Measurements from ENCODE around the gene APEH. TPM values are rescaled to one million over a fixed set of nuclear protein-coding genes. Genes with fewer than 3 reads are reported as not detected.
A peak's percentile ranks its signal among the peaks of the same experiment; 100 is the strongest.

The APEH gene
- polyA plus RNA-seq, 4 donors = 66.2 to 87.8 (median 81.9) TPM

- H3K27me3 ChIP-seq (ENCODE audit: control insufficient read depth in 3 of 3, insufficient read depth in 3 of 3, low read length in 3 of 3) = no peaks in the 10 kb centered on the region
- peaks cover 0 to 18% (median 0%) of the 10 kb centered on the region in 3 donors for H3K4me1 ChIP-seq (ENCODE audit: control insufficient read depth in 3 of 3, insufficient read depth in 2 of 3, low read depth in 1 of 3, low read length in 2 of 3)
- H3K27ac ChIP-seq (ENCODE audit: low read depth in 1 of 3, low read length in 2 of 3) = no peak overlapping the region
- no peak overlapping the region for H3K4me3 ChIP-seq (ENCODE audit: low read depth in 1 of 3, low read length in 3 of 3)
- 89 to 94% (median 93%) methylated on average over 11 to 14 of the region's 14 CpGs for WGBS, 3 donors
- FAIRE-seq (no peak), DNase-seq (no peak)
- H3K9me3 ChIP-seq (ENCODE audit: control insufficient read depth in 2 of 2, insufficient read depth in 1 of 2, low read depth in 1 of 2, low read length in 1 of 2) = no peaks in the 10 kb centered on the region
- H3K36me3 ChIP-seq (ENCODE audit: control insufficient read depth in 3 of 3, insufficient read depth in 2 of 3, low read depth in 1 of 3, low read length in 3 of 3) = peaks cover 0 to 84% (median 0%) of the 10 kb centered on the region in 3 donors
Observed at GRCh38 chr3:49717211-49717958, 43.2 kb downstream of the APEH start.

- H3K36me3 ChIP-seq (ENCODE audit: control insufficient read depth in 3 of 3, insufficient read depth in 2 of 3, low read depth in 1 of 3, low read length in 3 of 3) = peaks cover 0 to 84% (median 0%) of the 10 kb centered on the region in 3 donors
- no peak for FAIRE-seq
- no peaks in the 10 kb centered on the region for H3K9me3 ChIP-seq (ENCODE audit: control insufficient read depth in 2 of 2, insufficient read depth in 1 of 2, low read depth in 1 of 2, low read length in 1 of 2)
- no peaks in the 10 kb centered on the region for H3K27me3 ChIP-seq (ENCODE audit: control insufficient read depth in 3 of 3, insufficient read depth in 3 of 3, low read length in 3 of 3)
- H3K4me1 ChIP-seq (ENCODE audit: control insufficient read depth in 3 of 3, insufficient read depth in 2 of 3, low read depth in 1 of 3, low read length in 2 of 3) = peaks cover 0 to 23% (median 0%) of the 10 kb centered on the region in 3 donors
- 63 to 80% (median 68%) methylated on average over 73 to 75 of the region's 75 CpGs for WGBS, 3 donors
- peak overlapping the region in 1 of 3 donors; percentile 47 for H3K4me3 ChIP-seq (ENCODE audit: low read depth in 1 of 3, low read length in 3 of 3)
- DNase-seq = no peak
- H3K27ac ChIP-seq (ENCODE audit: low read depth in 1 of 3, low read length in 2 of 3) = no peak overlapping the region
Observed at GRCh38 chr3:49717959-49718857, 44.1 kb downstream of the APEH start.

DNA sequence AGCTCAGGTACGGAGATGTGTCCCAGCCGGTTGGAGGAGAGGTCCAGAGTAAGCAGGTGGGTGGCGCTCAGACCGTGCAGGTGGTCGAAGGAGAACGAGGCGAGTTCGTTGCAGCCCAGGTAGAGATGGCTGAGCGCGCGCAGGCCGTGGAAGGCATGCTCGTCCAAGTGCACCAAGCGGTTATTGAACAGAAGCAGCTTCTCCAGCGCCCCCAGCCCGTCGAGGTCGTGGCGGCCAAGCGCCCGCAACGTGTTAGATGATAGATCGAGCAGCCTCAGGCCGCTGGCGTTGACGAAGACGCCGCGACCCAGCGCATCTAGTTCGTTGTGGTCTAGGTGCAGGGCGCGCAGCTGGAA is 44.7 kb downstream of the APEH start:
- WGBS, 3 donors = 5 to 10% (median 7%) methylated on average over 33 of the region's 33 CpGs
- Histone ChIP-seq H3K27ac (ENCODE audit: low read depth in 1 of 3, low read length in 2 of 3) (peak overlapping the region in 1 of 3 donors; percentile 77), H3K9me3 (ENCODE audit: control insufficient read depth in 2 of 2, insufficient read depth in 1 of 2, low read depth in 1 of 2, low read length in 1 of 2) (no peaks in the 10 kb centered on the region)

GRCh38 chr3:49719214-49719884 is 45.2 kb downstream of the APEH start, which contains the start of gene AMIGO3:
AMIGO3 (minus strand) TSS chr3:49719684; CDS start chr3:49719465, 219 bp downstream.
- peaks cover 0 to 24% (median 0%) of the 10 kb centered on the region in 3 donors for H3K4me1 ChIP-seq (ENCODE audit: control insufficient read depth in 3 of 3, insufficient read depth in 2 of 3, low read depth in 1 of 3, low read length in 2 of 3)
- H3K4me3 ChIP-seq (ENCODE audit: low read depth in 1 of 3, low read length in 3 of 3) = peak within 1 kb of the TSS in 2 of 3 donors; percentile 42 to 47
- peak within 1 kb of the TSS in 2 of 3 donors; percentile 48 to 77 for H3K27ac ChIP-seq (ENCODE audit: low read depth in 1 of 3, low read length in 2 of 3)
- 0 to 2% (median 1%) methylated on average over 47 to 50 of the region's 50 CpGs for WGBS, 3 donors
- H3K36me3 ChIP-seq (ENCODE audit: control insufficient read depth in 3 of 3, insufficient read depth in 2 of 3, low read depth in 1 of 3, low read length in 3 of 3) = peaks cover 0 to 73% (median 0%) of the 10 kb centered on the region in 3 donors
- H3K9me3 ChIP-seq (ENCODE audit: control insufficient read depth in 2 of 2, insufficient read depth in 1 of 2, low read depth in 1 of 2, low read length in 1 of 2) = no peaks in the 10 kb centered on the region
- H3K27me3 ChIP-seq (ENCODE audit: control insufficient read depth in 3 of 3, insufficient read depth in 3 of 3, low read length in 3 of 3) = no peaks in the 10 kb centered on the region
- DNase-seq (peak; percentile 95 to 96), FAIRE-seq (no peak)

More for the DNA sequence above, 44.7 kb downstream of the APEH start:
- H3K4me3 ChIP-seq (ENCODE audit: low read depth in 1 of 3, low read length in 3 of 3) = peak overlapping the region in 2 of 3 donors; percentile 42 to 47
- no peak for DNase-seq
- H3K36me3 ChIP-seq (ENCODE audit: control insufficient read depth in 3 of 3, insufficient read depth in 2 of 3, low read depth in 1 of 3, low read length in 3 of 3) = peaks cover 0 to 78% (median 0%) of the 10 kb centered on the region in 3 donors
- H3K4me1 ChIP-seq (ENCODE audit: control insufficient read depth in 3 of 3, insufficient read depth in 2 of 3, low read depth in 1 of 3, low read length in 2 of 3) = peaks cover 0 to 23% (median 0%) of the 10 kb centered on the region in 3 donors
- H3K27me3 ChIP-seq (ENCODE audit: control insufficient read depth in 3 of 3, insufficient read depth in 3 of 3, low read length in 3 of 3) = no peaks in the 10 kb centered on the region
- FAIRE-seq = no peak

DNA sequence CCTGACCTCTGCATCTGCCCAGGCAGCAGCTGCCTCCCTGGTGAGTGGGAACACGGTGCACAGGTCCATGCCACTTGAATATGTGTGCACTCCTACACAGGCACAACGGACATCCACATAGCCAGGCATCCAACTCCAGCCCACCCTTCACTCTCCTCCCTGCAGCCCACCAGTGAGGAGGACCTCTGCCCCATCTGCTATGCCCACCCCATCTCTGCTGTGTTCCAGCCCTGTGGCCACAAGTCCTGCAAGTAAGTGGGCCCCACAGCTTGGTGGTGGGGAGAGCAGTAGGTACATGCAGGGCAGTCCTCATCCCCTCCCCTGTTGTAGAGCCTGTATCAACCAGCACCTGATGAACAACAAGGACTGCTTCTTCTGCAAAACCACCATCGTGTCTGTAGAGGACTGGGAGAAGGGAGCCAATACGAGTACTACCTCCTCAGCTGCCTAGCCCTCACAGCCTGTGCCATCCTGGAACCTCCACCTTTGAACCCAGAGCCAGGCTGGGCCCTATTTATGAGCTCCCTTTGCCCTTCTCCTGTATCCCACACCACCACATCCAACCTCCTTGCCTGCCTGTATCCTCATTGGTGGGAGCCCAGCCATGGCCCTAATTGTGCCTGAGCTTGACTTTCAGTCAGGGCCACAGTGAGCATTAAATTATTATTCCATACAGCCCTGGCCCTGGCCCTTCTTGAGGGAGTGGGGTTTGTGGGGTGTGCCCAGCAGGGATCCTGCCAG is 46.9 kb downstream of the APEH start:
- Histone ChIP-seq H3K9me3 (ENCODE audit: control insufficient read depth in 2 of 2, insufficient read depth in 1 of 2, low read depth in 1 of 2, low read length in 1 of 2) (no peaks in the 10 kb centered on the region), H3K27me3 (ENCODE audit: control insufficient read depth in 3 of 3, insufficient read depth in 3 of 3, low read length in 3 of 3) (no peaks in the 10 kb centered on the region), H3K4me1 (ENCODE audit: control insufficient read depth in 3 of 3, insufficient read depth in 2 of 3, low read depth in 1 of 3, low read length in 2 of 3) (peaks cover 0 to 34% (median 0%) of the 10 kb centered on the region in 3 donors), H3K4me3 (ENCODE audit: low read depth in 1 of 3, low read length in 3 of 3) (no peak overlapping the region), H3K36me3 (ENCODE audit: control insufficient read depth in 3 of 3, insufficient read depth in 2 of 3, low read depth in 1 of 3, low read length in 3 of 3) (peaks cover 0 to 68% (median 0%) of the 10 kb centered on the region in 3 donors), H3K27ac (ENCODE audit: low read depth in 1 of 3, low read length in 2 of 3) (no peak overlapping the region)
- no peak for FAIRE-seq
- DNase-seq = peak in 1 of 2 donors; percentile 43
- 42 to 67% (median 51%) methylated on average over 4 of the region's 4 CpGs for WGBS, 3 donors

DNA sequence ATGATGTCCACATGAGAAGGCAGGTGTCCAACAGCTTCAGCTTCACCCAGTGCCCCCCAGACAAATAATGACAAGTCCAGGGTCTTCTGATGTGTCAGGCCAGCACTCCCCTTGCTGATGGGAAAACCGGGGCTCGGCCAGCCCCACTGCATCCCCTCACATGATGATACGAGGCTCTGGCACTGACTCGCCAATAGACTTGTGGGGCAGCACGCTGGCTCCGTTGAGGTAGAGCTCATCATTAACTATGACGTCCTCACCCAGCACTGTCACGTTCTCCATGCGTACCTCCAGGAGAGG is 47.4 kb downstream of the APEH start:
- FAIRE-seq (no peak), DNase-seq (no peak)
- no peak overlapping the region for H3K4me3 ChIP-seq (ENCODE audit: low read depth in 1 of 3, low read length in 3 of 3)
- peaks cover 0 to 68% (median 2%) of the 10 kb centered on the region in 3 donors for H3K36me3 ChIP-seq (ENCODE audit: control insufficient read depth in 3 of 3, insufficient read depth in 2 of 3, low read depth in 1 of 3, low read length in 3 of 3)
- H3K27me3 ChIP-seq (ENCODE audit: control insufficient read depth in 3 of 3, insufficient read depth in 3 of 3, low read length in 3 of 3) = no peaks in the 10 kb centered on the region
- H3K4me1 ChIP-seq (ENCODE audit: control insufficient read depth in 3 of 3, insufficient read depth in 2 of 3, low read depth in 1 of 3, low read length in 2 of 3) = peaks cover 0 to 34% (median 0%) of the 10 kb centered on the region in 3 donors
- H3K9me3 ChIP-seq (ENCODE audit: control insufficient read depth in 2 of 2, insufficient read depth in 1 of 2, low read depth in 1 of 2, low read length in 1 of 2) = no peaks in the 10 kb centered on the region
- no peak overlapping the region for H3K27ac ChIP-seq (ENCODE audit: low read depth in 1 of 3, low read length in 2 of 3)
- WGBS, 3 donors = 72 to 85% (median 78%) methylated on average over 9 of the region's 9 CpGs

- H3K27me3 ChIP-seq (ENCODE audit: control insufficient read depth in 3 of 3, insufficient read depth in 3 of 3, low read length in 3 of 3) = no peaks in the 10 kb centered on the region
- FAIRE-seq (no peak), DNase-seq (no peak)
- peak overlapping the region in 1 of 3 donors; percentile 99 for H3K27ac ChIP-seq (ENCODE audit: low read depth in 1 of 3, low read length in 2 of 3)
- peaks cover 0 to 34% (median 0%) of the 10 kb centered on the region in 3 donors for H3K4me1 ChIP-seq (ENCODE audit: control insufficient read depth in 3 of 3, insufficient read depth in 2 of 3, low read depth in 1 of 3, low read length in 2 of 3)
- peaks cover 0 to 68% (median 4%) of the 10 kb centered on the region in 3 donors for H3K36me3 ChIP-seq (ENCODE audit: control insufficient read depth in 3 of 3, insufficient read depth in 2 of 3, low read depth in 1 of 3, low read length in 3 of 3)
- no peak overlapping the region for H3K4me3 ChIP-seq (ENCODE audit: low read depth in 1 of 3, low read length in 3 of 3)
- 83 to 87% (median 84%) methylated on average over 26 of the region's 26 CpGs for WGBS, 3 donors
- no peaks in the 10 kb centered on the region for H3K9me3 ChIP-seq (ENCODE audit: control insufficient read depth in 2 of 2, insufficient read depth in 1 of 2, low read depth in 1 of 2, low read length in 1 of 2)
Observed at GRCh38 chr3:49721896-49722781, 48.0 kb downstream of the APEH start.

Data from small intestine (tissue), 7 donors.